Middle frontal gyrus (tissue), 1 donor: ENCODE measurements around the gene SDS.

Source experiments
- DNase-seq: peaks from one replicate; pipeline ENCODE4 v3.0.0-alpha.2; 2015; ENCODE audit warnings: low spot score; ENCODE audit errors: extremely low spot score

Gene SDS

GRCh38 chr12:113348849-113349536 lies 54.7 kb downstream of the SDS start:
- no peak for DNase-seq

- DNase-seq = no peak
These were observed 55.8 kb downstream of the SDS start for GRCh38 chr12:113347892-113348291.

GRCh38 chr12:113347107-113347506 lies 56.6 kb downstream of the SDS start:
- DNase-seq = no peak

- no peak for DNase-seq
These were observed 57.3 kb downstream of the SDS start for GRCh38 chr12:113346353-113346752.

- DNase-seq = no peak
These were observed 58.4 kb downstream of the SDS start for GRCh38 chr12:113345318-113345717.
